Activated CD8-positive, alpha-beta memory T cell treated with anti-CD3 and anti-CD28 coated beads for 48 hours (primary cell): Measurements from ENCODE around the gene VWA2.
A peak's percentile ranks its signal among the peaks of the same experiment; 100 is the strongest.

Experiments used
- DNase-seq, 3 experiments: peaks; one replicate each; pipeline ENCODE4 v3.0.0-alpha.2; 2020; ENCODE audit warnings: low read depth in 2 of 3, low spot score in 2 of 3

Gene VWA2

GRCh38 chr10:114337510-114338462 is 98.7 kb downstream of the VWA2 start:
- peak in 2 of 3 experiments; percentile 20 to 60 for DNase-seq

- no peak for DNase-seq
Measured at GRCh38 chr10:114340816-114341215, 101.8 kb downstream of the VWA2 start.
